ENCODE results near the gene PRDM16. TPM values are rescaled to one million over a fixed set of nuclear protein-coding genes. Genes with fewer than 3 reads are reported as not detected.

Gene PRDM16
- total and polyA plus RNA-seq, 2 of the 13 experiments (the other 11 are each of a cell fraction or from before 2014, with no cell fraction given), result 0.15 to 0.81 TPM

GRCh38 chr1:3454811-3455618 is 386.0 kb downstream of the PRDM16 start (continued):
- TF ChIP-seq, protein P1, sequence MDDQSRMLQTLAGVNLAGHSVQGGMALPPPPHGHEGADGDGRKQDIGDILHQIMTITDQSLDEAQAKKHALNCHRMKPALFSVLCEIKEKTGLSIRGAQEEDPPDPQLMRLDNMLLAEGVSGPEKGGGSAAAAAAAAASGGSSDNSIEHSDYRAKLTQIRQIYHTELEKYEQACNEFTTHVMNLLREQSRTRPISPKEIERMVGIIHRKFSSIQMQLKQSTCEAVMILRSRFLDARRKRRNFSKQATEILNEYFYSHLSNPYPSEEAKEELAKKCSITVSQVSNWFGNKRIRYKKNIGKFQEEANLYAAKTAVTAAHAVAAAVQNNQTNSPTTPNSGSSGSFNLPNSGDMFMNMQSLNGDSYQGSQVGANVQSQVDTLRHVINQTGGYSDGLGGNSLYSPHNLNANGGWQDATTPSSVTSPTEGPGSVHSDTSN (CRISPR knock-in tag; IDR thresholded peaks at IDR 0.05; ENCODE audit: borderline replicate concordance), result no peak
- no peak for TF ChIP-seq ZKSCAN1 (IDR thresholded peaks at IDR 0.05; ENCODE audit: low read length)
- 0 out of 2 replicates have a peak, but pooled peaks have one; percentile 22 for TF ChIP-seq DRAP1 (CRISPR knock-in tag; IDR thresholded peaks at IDR 0.05)
- no peak; the same call in 1 of the 2 replicates for TF ChIP-seq ZNF772 (CRISPR knock-in tag; IDR thresholded peaks at IDR 0.05)
- TF ChIP-seq ATF2 (CRISPR knock-in tag; IDR thresholded peaks at IDR 0.05), result no peak
- peak; percentile 77 for TF ChIP-seq MED13 (CRISPR knock-in tag; IDR thresholded peaks at IDR 0.05)
- TF ChIP-seq, protein P2, sequence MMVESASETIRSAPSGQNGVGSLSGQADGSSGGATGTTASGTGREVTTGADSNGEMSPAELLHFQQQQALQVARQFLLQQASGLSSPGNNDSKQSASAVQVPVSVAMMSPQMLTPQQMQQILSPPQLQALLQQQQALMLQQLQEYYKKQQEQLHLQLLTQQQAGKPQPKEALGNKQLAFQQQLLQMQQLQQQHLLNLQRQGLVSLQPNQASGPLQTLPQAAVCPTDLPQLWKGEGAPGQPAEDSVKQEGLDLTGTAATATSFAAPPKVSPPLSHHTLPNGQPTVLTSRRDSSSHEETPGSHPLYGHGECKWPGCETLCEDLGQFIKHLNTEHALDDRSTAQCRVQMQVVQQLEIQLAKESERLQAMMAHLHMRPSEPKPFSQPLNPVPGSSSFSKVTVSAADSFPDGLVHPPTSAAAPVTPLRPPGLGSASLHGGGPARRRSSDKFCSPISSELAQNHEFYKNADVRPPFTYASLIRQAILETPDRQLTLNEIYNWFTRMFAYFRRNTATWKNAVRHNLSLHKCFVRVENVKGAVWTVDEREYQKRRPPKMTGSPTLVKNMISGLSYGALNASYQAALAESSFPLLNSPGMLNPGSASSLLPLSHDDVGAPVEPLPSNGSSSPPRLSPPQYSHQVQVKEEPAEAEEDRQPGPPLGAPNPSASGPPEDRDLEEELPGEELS (CRISPR knock-in tag; IDR thresholded peaks at IDR 0.05), result peak; percentile 29; the same call in 1 of the 2 replicates
- peak; percentile 17; the same call in 1 of the 2 replicates for TF ChIP-seq ZNF614 (CRISPR knock-in tag; IDR thresholded peaks at IDR 0.05; ENCODE audit: borderline replicate concordance)
- no peak for TF ChIP-seq SETDB1 (CRISPR knock-in tag; IDR thresholded peaks at IDR 0.05; ENCODE audit: borderline replicate concordance)
- TF ChIP-seq FOXK1 (CRISPR knock-in tag; IDR thresholded peaks at IDR 0.05; ENCODE audit: borderline replicate concordance, low read depth), result peak; percentile 46; the same call in 1 of the 2 replicates
- TF ChIP-seq SOX6 (IDR thresholded peaks at IDR 0.05), result no peak
- peak; percentile 54; the same call in 1 of the 2 replicates for TF ChIP-seq SOX6 (CRISPR knock-in tag; IDR thresholded peaks at IDR 0.05)
- TF ChIP-seq ZNF605 (CRISPR knock-in tag; IDR thresholded peaks at IDR 0.05), result peak; percentile 72
- TF ChIP-seq SNAPC5 (CRISPR knock-in tag; IDR thresholded peaks at IDR 0.05; ENCODE audit: borderline replicate concordance), result no peak
- no peak for TF ChIP-seq JARID2 (CRISPR knock-in tag; IDR thresholded peaks at IDR 0.05; ENCODE audit: insufficient replicate concordance)
- TF ChIP-seq GATAD2A (CRISPR knock-in tag; IDR thresholded peaks at IDR 0.05), result peak; percentile 19; the same call in 1 of the 2 replicates
- peak; percentile 75 for TF ChIP-seq SRSF1 (optimal IDR thresholded peaks at IDR 0.05; ENCODE audit: low read depth, low read length)
- TF ChIP-seq STAT5B (CRISPR knock-in tag; IDR thresholded peaks at IDR 0.05), result 0 out of 2 replicates have a peak, but pooled peaks have one; percentile 58
- TF ChIP-seq, protein P3, sequence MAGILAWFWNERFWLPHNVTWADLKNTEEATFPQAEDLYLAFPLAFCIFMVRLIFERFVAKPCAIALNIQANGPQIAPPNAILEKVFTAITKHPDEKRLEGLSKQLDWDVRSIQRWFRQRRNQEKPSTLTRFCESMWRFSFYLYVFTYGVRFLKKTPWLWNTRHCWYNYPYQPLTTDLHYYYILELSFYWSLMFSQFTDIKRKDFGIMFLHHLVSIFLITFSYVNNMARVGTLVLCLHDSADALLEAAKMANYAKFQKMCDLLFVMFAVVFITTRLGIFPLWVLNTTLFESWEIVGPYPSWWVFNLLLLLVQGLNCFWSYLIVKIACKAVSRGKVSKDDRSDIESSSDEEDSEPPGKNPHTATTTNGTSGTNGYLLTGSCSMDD (CRISPR knock-in tag; IDR thresholded peaks at IDR 0.05), result no peak
